ENCODE measurements around the gene FOXE3. TPM values are rescaled to one million over a fixed set of nuclear protein-coding genes. Genes with fewer than 3 reads are reported as not detected.

The FOXE3 gene
- total RNA-seq, 1 experiment from 2014 or later: 0.15 TPM

GRCh38 chr1:47417170-47418044 lies 1.3 kb downstream of the FOXE3 start:
- no peak overlapping the region for H2BK12ac ChIP-seq (ENCODE audit: insufficient read length, low read depth, low read length)
- no peak overlapping the region for H3K4ac ChIP-seq (ENCODE audit: low read depth, low read length)
- peak; percentile 48 for DNase-seq
- H2AFZ ChIP-seq (ENCODE audit: low read length): no peak overlapping the region
- no peak overlapping the region; the same call in 1 of the 2 replicates for H3K14ac ChIP-seq (ENCODE audit: insufficient read depth, low read length)
- no peak for TF ChIP-seq CTCF (conservative IDR thresholded peaks at IDR 0.05)
- WGBS (ENCODE audit: extremely low coverage, insufficient read length, low lambda C conversion rate): no CpG with 5 or more reads among the region's 39 CpGs
- no peak overlapping the region for H3K9ac ChIP-seq (ENCODE audit: extremely low read depth, insufficient read length, low read length)
- Mint-ChIP-seq H3K4me3 (peak overlapping the region; percentile 44 to 80), H3K9me3 (peaks cover 0 to 9% of the 10 kb centered on the region in 2 experiments; a peak in 2 of 5 replicates), H3K27ac (peak overlapping the region in 1 of 3 experiments; percentile 19; a peak in 1 of 7 replicates), H3K4me1 (peaks cover 5 to 14% of the 10 kb centered on the region in 2 experiments; a peak in 3 of 4 replicates), H3K36me3 (ENCODE audit: insufficient read depth in 1 of 3, low read depth in 3 of 3) (peaks cover 0 to 5% (median 0%) of the 10 kb centered on the region in 3 experiments; a peak in 1 of 7 replicates), H3K27me3 (ENCODE audit: low read depth) (peaks cover 94% of the 10 kb centered on the region)
- H3T11ph ChIP-seq (ENCODE audit: low read length): no peak overlapping the region
- H3K18ac ChIP-seq (ENCODE audit: insufficient read length, low read depth, low read length): no peak overlapping the region
- no peaks in the 10 kb centered on the region for H3K23me2 ChIP-seq (ENCODE audit: insufficient read length, low read depth, low read length, poor library complexity, severe bottlenecking)
- no peaks in the 10 kb centered on the region for H3K79me2 ChIP-seq (ENCODE audit: insufficient read depth, low read length)
- H4K20me1 ChIP-seq (ENCODE audit: control insufficient read depth, insufficient read depth, insufficient read length): no peaks in the 10 kb centered on the region
- no peak overlapping the region for H2BK15ac ChIP-seq (ENCODE audit: low read depth, low read length)
- H3K23ac ChIP-seq (ENCODE audit: insufficient read length, low read depth, low read length): no peak overlapping the region
- no peaks in the 10 kb centered on the region for H3K4me1 ChIP-seq (ENCODE audit: insufficient read depth, low read length)
- no peak overlapping the region for H4K8ac ChIP-seq (replicated peaks; ENCODE audit: insufficient read length, low read depth, low read length)
- no peak overlapping the region for H2BK5ac ChIP-seq (ENCODE audit: insufficient read length, low read length)
- H2BK20ac ChIP-seq (ENCODE audit: low read depth, low read length, poor library complexity, severe bottlenecking): no peak overlapping the region
- no peak overlapping the region for H3K27ac ChIP-seq (ENCODE audit: insufficient read length, low read depth, low read length)
- no peak overlapping the region for H2AK5ac ChIP-seq (ENCODE audit: insufficient read length, low read length)
- no peak overlapping the region for H4K91ac ChIP-seq (ENCODE audit: insufficient read length, low read depth, low read length)
- peaks cover 57% of the 10 kb centered on the region for H3K27me3 ChIP-seq (ENCODE audit: insufficient read depth, low read length)
- H2BK120ac ChIP-seq (ENCODE audit: low read depth, low read length, poor library complexity, severe bottlenecking): no peak overlapping the region
- no peaks in the 10 kb centered on the region for H3K79me1 ChIP-seq (ENCODE audit: insufficient read depth, low read depth, low read length, poor library complexity, severe bottlenecking)
- peak overlapping the region; percentile 2 for H3K4me2 ChIP-seq (ENCODE audit: insufficient read depth, insufficient read length, low read length)
- H4K5ac ChIP-seq (ENCODE audit: insufficient read length, low read depth, low read length): no peak overlapping the region
- H3K9me3 ChIP-seq (ENCODE audit: control insufficient read depth, low read depth, low read length): no peaks in the 10 kb centered on the region
- no peak overlapping the region for H3K56ac ChIP-seq (ENCODE audit: insufficient read length, low read depth, low read length)
